ENCODE results near the gene GLYR1.

GLYR1 gene

GRCh38 chr16:4803401-4803844, 43.7 kb downstream of the GLYR1 start:
- FAIRE-seq = no peak

DNA sequence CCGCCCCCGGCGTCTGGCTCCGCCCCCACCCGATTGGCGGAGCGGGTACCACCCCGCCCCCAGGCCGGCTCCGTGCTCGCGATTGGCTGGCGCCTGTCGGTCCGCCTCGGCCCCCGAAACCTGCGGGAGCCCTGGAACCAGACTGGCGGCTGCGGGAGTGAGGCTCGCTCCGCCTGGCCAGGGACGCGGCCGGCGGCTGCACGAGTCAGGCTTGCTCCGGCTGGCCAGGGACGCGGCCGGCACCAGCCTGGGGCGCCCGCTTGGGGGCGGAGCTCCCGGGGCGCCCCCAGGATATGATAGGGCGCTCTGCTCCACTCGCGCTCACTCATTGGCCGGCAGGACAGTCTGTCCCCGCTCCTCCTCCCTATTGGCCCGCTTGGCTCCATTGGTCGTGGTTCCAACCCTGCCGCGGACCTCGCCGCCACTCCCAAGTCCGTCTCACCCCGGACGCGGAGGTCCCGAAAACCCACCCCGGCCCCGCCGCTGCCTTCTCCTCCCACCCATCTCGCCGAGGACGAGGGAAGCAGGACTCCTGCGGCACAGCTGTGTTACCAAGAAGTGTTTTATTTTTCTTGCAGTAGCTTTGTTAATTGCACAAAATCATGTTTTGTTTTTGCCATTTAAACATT, 44.3 kb downstream of the GLYR1 start:
- FAIRE-seq = peak; percentile 61

DNA sequence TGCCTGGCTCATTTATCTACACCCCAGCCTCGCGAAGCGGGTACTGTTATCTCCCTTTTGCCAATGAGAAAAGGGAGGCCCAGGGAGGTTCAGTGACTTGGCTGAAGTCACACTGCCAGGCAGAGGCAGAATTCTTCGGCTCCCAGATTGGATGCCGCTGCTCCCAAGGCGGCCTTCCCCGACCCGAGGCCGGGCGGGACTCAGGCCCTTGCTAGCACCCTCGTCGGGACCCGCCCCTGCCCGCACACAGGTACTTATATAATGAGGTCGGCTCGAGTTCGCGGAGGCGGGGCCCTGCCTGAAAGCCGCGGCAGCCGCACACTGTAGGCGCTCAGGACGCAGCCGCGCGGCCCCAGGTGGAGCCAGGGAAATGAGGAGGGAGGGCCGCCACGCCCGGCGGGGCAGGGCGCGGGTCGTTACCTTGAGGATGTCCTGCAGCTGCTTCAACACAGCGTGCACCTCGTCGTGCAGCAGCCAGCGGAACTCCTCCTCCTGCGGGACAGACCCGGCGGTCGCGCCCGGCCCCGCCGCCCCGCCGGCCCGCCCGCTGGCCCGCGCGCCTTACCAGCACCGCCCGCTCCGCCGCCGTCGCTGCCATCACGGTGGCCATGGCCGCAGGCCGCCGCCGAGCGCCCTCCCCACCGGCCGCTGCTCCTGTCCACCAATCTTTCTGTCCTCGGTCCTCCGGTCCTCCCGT, 45.0 kb downstream of the GLYR1 start, which contains the start of gene ROGDI:
ROGDI (minus strand) TSS at position 672 of the 697 bp plus-strand sequence; CDS start at position 610, 62 bp downstream.
- peak; percentile 80 for FAIRE-seq

DNA sequence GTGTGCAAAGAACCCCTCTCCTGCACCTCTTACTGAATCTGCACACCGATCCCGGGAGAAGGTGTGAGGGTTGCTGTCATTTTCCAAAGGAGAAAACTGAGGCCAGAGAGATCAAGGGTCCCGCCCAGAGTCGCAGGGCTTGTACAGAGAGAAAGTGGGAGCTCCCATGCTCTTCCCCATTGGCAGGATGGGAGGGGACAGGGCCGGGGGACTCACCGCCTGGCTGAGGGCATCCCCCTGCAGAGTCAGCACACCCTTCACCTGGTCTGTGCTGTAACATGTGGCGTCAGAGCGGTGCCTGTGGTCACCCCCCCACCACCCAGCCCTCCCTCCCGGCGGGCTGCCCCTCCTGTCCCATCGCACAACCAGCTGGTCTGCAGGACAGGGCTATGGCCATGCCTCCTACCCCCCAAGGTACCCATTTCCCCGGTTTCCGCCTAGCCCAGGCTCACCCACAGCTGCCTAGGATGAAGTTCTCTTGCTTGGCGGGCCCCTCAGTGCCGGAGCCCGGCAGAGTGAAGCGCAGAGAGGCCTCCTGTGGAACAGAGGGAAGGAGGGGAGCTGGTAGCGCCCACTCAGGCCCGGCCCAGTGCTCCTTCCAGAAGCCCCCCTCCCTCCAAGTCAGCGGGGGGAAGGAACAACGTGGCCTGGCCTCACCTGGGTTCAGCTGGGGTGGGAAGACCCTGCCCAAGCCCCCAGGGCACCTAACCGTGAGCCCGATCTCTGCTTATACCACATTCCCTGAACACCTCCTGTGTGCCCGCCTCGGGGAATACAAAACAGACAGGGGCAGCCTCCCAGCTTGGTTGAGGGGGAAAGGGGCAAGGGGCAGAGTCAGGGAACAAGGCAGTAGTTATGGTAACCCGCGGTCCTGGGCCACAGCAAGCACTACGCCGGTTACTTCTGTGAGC, 45.8 kb downstream of the GLYR1 start:
- FAIRE-seq = no peak

DNA sequence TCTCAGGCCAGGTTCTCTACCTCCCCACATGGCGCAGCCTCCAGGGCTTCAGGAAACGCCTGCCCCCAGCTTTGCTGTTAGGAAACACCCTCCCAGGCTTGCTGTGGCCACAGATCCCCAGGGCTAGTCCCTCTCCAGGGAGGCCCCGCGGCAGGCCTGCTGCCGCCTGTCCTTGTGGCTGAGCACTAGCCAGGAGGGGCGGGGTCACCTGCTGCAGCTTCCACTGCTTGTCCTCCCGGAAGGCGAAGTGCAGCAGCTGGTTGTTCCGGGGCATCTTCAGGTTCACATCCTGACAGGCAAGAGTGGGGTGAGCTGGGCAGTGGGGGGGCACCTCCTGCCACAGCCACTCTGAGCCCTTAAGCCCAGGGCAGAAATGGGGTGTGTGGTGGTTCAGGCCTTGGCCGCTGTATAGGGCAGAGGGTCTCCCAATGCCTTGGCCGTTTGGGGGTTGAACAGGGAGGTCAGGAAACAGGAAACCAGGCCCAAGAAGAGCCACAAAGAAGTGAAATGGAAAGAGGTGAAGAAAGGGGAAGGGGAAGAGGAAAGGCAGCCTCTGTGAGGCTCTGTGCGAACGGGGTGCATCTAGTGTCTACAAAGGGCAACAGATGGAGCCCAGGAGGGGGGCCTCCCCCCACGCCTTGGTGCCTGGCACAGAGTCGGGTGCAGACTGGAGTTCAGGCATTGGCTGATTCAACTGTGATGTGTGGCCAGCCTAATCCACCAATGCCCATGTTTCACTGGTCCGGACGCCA, 46.6 kb downstream of the GLYR1 start:
- no peak for FAIRE-seq

- no peak for FAIRE-seq
Observed at GRCh38 chr16:4799171-4799855, 47.8 kb downstream of the GLYR1 start.

DNA sequence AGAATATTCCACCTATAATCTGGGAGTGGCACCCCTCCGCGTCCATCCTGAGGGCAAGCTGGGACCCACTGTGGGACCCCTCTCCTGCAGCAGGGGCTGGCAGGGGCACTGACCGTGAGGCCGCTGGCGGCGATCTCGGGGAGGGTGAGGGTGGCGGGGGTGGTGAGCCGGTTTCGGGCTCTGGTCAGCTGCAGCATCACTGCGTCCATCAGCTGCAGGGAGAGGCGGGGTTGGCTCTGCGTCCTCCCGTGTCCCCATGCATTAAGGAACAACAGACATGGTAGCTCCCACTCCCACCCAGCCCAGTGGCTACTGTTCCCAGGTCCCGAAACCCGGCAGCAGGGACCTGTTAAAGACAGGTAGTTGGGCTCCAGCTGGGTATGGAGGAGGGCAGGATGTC, 48.6 kb downstream of the GLYR1 start:
- FAIRE-seq = no peak

DNA sequence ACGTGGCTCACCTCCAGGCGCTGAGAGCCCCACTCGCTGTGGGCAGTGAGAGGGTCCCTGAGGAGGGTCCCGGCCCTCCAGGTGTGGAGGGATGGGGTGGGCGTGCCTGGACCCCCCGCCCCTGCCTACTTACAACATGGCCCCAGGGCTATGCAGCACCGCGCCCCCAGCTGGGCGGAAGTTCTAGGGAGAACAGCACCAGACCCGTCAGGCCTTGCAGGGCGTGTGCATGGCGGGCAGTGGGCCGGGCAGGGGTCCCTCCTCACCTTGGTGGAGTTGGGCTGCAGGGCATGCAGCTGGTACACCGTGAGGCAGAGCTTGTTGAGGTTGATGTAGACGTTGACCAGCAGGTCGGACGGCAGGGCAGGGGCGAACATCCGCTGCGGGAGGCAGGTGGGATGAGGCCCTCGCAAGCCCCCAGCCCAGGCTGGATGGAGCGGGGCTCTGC, 49.3 kb downstream of the GLYR1 start:
- no peak for FAIRE-seq

GRCh38 chr16:4796982-4797804, 49.9 kb downstream of the GLYR1 start:
- no peak for FAIRE-seq

DNA sequence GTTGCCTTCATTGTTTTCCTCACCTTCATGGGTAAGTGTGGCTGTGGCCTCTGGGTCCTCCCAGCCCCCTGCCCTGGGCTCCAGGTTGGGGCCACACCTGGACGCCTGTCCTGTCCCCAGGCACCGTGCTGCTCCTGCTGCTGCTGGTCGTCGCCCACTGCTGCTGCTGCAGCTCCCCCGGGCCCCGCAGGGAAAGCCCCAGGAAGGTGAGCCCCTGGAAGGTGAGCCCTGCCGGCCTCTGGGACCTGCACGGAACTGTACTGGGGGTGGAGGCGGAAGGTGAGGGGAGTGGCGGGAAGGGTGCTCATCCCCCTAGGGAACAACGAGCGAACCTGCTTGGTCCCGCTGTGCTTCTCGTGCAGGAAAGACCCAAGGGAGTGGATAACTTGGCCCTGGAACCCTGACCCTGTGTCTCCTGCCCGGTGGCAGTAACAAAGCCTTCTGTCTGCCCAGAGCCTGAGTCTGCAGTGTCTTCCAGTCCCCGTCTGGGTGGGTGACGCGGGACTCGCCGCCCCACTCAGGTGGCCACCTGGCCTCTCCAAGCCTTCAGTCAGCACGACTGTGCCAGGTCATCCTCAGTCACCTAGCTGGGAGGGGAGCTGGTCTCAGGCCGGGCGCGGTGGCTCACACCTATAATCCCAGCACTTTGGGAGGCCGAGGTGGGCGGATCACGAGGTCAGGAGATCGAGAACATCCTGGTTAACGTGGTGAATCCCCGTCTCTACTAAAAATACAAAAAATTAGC, 51.1 kb downstream of the GLYR1 start:
- FAIRE-seq = no peak

GRCh38 chr16:4795181-4795827, 51.8 kb downstream of the GLYR1 start, which contains the start of gene SMIM22:
TSS of gene SMIM22 (plus strand) at chr16:4795369. CDS start at chr16:4795735, 366 bp downstream.
- FAIRE-seq = no peak

- no peak for FAIRE-seq
Observed at GRCh38 chr16:4792951-4793513, 54.1 kb downstream of the GLYR1 start.

GRCh38 chr16:4790871-4791270, 56.2 kb downstream of the GLYR1 start:
- no peak for FAIRE-seq

GRCh38 chr16:4790261-4790660, 56.8 kb downstream of the GLYR1 start:
- FAIRE-seq = no peak

DNA sequence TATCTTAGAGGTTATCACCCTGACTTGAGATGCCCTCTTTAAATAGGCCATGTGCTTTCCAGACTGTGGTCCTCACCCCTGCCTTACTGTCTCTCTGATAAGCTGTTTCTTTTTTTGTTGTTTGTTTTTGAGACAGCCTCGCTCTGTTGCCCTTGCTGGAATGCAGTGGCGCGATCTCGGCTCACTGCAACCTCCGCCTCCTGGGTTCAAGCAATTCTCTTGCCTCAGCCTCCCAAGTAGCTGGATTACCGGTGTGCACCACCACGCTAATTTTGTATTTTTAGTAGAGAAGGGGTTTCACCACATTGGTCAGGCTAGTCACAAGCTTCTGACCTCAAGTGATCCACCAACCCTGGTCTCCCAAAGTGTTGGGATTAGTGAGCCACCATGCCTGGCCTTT, 58.2 kb downstream of the GLYR1 start:
- no peak for FAIRE-seq

DNA sequence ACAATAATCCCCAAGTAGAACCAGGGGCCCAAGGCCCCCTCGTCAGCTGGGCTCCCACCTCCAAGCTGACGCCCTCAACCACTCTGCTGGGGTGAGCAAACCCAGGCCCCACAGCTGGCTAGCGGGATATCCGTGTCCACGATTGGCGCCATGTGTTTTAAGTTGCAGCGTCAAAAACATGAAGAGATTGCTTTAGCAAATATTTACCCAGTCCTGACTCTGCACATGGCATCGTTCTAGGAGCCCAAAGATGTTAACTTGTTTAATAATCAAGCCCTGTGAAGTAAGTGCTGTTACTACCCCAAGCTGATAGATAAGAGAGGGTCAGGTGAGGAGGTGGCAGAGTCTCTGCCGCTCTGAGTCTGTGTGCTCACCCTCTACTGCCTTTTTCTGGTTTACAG, 58.6 kb downstream of the GLYR1 start:
- no peak for FAIRE-seq

DNA sequence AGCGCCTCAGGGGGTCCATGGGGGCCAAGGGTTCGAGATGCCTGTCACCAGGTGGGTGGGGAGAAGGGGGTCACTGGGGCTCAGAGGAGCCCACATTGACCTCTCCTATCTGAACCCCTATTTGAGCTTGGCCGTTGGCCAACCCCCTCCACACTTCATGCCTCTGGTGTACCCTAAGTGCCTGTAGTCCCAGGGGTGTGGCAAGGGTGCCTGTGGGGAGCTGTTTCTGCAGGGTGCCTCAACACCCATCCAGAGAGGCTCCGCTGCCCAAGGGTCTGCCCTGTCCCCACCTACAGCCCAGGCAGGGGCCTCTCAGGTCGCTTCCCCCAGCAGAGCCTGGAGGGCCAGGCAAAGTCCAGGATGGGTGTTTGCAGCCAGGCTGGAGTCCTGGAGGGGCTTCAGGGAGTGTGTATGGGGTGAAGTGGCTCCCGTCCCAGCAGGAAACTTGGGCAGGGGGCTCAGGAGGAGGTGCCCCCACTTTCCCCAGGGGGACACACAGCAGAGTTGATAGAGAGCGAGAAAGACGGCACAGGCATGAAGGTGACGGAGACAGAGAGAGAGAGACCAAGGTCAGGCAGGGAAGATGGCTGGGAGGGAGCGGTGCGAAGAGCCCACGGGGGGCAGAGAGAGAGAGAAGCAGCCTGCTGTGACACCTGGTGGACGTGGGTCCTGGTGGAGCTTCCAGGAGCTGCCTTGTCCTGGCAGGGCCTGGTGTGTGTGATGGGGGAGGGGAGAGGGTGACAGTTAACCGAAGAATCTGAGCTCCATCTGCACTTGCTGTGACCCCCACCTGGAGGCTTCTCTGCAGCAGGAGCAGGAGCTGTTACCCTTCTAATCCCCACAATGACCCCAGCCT, 59.2 kb downstream of the GLYR1 start, which contains the start of gene SEPTIN12:
SEPTIN12 (minus strand) TSS at position 719 of the 856 bp plus-strand sequence; CDS start at position 19, 700 bp downstream.
- no peak for FAIRE-seq

GRCh38 chr16:4787068-4787467, 60.0 kb downstream of the GLYR1 start:
- FAIRE-seq = no peak
